GM18519 (cell line): ENCODE measurements around the gene OTUB1.
"Not testable (repeated sequence)": the region's sequence is repeated elsewhere in the genome, so short reads cannot be mapped to it uniquely, and the experiment has no call there.

Source experiments
- ATAC-seq: cut with Tn5 transposase; IDR thresholded peaks from one replicate; pipeline ENCODE4 v1.9.1; 2021; ENCODE audit warnings: mild to moderate bottlenecking, moderate library complexity; ENCODE audit not compliant: unreplicated experiment, low FRiP score

OTUB1 gene, protein sequence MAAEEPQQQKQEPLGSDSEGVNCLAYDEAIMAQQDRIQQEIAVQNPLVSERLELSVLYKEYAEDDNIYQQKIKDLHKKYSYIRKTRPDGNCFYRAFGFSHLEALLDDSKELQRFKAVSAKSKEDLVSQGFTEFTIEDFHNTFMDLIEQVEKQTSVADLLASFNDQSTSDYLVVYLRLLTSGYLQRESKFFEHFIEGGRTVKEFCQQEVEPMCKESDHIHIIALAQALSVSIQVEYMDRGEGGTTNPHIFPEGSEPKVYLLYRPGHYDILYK

DNA sequence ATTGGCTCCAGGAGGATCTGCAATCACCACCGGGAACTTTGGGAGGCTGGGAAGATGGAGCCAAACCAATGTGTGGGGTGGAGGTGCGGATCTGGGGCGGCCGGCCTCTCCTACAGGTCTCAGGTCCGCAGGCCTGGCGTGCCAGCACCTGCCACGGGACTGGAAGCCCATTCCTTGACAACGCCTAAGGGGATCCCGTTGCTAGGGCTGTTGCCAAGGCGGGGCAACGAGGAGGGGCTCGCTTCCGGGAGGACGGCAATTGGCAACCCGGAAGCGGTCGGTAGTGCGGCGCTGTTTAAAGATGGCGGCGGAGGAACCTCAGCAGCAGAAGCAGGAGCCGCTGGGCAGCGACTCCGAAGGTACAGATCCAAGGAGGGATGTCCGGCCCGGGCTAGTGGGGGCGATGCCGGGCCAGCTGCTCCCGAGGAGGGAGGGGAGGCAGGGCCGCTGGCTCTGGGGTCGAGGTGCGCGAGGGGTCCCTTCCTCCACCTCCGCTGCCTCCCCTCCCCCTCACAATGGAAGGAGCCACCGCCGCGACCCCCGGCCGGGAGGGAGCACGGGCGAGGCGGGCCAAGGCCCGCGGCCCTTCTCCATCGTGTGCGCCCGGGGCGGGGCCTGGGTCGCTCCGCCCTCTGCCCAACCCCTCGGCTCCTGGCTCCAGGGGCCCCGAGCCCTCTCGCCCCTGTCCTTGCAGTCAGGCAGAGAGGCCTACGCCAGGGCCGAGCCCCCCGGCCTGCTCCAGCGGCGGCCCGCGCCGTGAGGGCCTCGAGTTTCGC lies at the start of gene OTUB1:
Gene OTUB1, plus strand, starts transcription at position 283 of the 776 bp plus-strand sequence. Its CDS starts 19 bp downstream, at position 302.
- peak; percentile 75 for ATAC-seq

DNA sequence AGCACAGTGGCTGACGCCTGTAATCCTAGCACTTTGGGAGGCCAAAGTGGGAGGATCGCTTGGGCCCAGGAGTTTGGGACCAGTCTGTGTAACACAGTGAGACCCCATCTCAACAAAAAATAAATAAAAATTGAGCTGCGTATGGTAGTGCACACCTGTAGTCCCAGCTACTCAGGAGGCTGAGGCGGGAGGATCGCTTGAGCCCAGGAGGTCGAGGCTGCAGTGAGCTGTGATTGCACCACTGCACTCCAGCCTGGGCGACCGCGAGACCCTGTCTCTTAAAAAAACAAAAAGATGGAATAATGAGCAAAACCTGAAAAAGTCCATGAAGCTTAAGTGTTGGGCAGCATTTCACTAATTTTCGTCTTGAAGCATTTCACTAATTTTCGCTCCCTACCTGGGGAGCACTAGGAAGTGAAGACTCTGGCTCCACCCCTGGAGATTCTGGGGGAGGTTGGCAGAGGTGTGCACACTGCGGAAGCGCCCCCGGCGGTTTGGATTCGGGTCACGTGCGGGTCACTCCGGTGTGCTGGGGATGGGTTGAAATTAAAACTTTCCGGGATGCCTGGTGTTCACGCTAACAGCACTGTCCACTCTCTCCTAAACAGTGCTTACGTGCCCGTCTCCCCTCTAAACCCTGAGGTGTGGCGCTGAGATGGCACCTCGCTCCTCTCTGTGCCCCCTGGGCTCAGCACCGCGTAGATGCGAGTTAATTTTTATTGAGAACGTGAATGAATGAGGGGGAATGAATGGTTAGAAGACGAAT lies 48.3 kb upstream of the OTUB1 start:
- peak; percentile 19 for ATAC-seq

DNA sequence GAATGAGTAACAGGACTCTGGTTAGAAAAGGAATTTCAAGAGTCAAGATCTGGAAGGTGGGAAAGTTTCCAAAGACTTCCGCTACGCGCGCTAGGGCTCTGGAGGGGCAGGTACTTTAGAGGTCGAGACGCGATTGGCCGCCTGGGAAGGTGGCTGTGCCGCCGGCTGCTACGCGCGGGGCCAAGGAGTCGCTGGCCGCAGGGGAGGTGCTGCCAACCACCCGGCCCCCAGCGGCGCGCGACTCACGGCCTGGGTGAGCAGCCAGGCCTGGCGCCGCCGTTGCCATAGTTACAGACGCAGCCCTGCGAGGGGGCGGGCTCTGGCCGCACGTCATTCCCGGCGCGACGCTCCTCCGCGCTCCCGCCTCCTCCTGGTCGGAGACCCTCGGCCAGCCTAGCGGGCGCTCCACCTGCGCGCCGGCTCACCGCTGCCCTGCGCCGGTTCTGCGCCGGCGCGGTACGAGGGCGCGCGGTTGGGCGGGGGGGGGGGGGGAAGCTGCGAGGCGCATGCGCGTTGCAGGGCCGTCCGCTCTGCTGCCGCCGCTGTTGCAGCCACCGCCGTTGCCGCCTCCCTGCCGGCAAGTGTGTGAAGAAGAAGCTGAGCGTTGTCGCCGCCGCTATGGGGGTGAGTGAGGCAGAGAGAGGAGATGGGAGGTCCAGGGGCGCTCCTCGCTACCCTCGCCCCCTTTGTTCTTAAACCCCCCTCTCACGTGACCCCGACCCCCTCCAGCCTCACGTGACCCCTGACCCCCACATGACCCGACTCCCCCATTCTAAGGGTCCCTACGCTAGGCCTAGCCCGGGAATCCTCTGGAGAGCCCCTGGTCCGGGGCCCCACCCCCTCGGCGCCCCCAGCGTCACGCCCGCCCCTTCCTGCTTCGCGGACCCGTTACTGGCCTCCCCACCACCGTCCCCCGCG lies 47.5 kb upstream of the OTUB1 start, which contains the start of gene NAA40:
Gene NAA40, plus strand, starts transcription at position 524 of the 918 bp plus-strand sequence. Its CDS starts 95 bp downstream, at position 619.
- peak; percentile 81 for ATAC-seq

DNA sequence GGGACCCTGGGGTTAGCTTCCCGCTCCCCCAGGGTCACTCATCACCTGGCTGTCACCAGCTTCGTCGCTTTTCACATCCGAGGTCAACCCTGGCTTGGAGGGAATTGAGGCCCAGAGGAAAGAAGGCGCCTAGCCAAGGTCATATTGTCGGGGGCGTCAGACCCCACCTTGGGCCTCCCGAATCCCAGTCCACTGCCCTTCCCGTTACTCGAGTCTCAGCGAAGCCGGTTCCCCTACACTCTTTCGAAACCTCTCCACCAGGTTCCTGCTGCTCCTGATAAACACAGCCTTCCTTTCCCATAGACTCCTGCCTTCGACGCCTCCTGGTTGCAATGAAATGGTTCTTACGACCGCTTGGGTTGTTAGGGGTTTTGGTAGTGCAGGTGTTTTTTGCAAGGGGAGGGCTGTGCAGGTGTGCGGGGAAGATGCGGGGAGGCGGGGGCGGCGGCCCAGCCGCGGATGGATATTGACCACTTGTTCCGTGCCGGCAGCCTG lies 46.8 kb upstream of the OTUB1 start:
- no peak for ATAC-seq

DNA sequence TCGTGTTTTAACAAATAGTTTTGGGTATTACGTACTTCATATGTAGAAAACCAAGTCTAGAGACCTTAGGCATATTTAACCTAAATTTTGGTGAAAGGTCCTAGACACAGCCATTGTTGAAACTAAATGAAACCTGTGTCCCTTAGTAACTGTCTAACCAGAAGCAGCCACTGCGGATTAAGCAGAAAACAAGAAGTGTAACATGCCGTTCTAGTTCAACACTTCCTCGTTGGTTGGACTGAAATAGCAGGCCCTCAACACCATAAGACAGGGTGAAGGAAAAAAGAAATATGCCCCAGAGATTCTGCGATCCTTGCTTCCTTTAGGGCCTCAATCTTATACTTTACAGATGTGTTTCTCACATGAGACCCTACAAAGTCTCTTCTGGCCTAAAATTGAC lies 45.5 kb upstream of the OTUB1 start:
- no peak for ATAC-seq

DNA sequence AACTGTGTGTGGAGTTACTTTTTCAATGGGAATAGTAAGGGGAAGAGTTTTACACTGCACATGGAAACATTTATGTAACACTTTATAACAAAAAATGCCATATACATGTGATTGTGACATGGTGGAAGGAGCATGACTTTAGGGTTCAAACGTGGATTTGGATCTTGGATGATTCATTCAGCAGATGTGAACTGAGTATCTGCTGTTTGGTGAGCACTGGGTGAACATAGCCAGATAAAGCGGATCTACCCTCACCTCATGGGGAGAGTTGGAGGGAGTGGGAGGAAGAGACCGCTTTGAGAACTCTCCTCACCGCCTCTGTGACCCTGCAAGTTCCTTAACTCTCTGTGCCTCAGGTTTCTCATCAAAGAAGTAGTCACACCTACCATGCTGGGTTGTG lies 44.3 kb upstream of the OTUB1 start:
- ATAC-seq = no peak

DNA sequence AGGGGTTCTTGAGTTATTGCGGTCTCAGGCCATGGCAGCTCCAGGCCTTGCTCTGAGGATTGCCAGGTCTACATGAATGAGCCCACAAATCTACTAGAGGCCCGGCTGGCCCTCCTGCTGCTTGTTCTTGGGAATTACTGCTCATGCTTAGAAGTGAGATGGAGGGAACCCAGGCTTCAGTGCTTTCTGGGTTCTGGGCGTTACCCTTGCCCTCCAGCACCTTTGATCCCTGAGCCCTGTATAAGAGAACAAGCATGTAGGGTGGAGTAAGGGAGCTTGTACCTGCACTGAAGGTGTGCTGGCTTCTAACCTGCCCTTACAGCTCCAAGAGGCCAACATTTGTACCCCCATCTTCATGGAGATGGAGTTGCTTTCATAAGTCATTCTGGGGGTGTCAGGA lies 43.4 kb upstream of the OTUB1 start:
- no peak for ATAC-seq

DNA sequence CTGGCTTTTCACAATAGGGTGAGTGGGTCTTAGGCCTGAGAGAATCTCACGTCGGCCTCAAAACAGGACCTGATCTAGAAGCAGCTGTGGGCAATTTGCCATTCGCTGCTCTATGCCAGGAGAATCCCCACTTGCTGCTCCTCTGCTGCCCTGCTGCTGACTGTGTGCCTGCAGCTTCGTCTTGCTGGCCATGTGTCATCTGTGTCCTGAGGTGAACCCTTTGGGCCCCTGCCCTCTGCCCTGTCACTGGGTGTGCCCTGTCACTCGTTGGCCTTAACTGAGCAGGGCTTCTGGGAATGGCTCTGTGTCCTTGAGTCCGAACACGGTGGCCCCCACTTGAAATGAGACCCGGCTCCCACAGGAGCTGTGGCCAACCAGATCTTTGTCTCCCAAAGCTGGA lies 41.3 kb upstream of the OTUB1 start:
- no peak for ATAC-seq

DNA sequence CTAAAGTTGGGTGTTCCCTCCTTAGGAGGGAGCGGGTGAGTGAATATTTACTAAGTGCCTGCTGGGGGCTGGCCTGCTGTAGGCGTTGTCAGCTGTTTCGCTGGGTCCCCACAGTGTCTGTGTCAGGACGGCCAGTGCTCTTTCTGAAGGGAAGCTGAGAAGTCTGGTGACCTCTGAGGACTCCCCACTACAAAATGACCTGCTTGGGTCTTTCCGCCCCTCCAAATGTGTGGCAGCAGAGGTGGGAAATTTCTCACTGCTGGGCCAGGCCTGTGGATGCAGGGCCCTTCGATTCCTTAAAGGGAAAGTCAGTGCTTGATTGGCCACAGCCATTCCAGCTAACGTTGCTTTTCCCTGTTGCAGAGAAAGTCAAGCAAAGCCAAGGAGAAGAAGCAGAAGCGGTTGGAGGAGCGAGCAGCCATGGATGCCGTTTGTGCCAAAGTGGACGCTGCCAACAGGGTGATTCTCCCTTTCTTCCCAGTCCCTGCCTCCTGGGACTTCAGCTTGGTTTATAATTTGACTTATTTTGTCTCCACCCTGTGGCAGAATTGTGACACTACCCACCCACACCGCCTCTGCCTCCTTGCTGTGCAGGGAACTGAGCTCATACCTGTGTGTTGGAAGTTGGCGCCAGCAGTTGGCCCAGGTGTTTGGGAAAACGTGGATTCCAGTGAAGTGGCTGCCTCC lies 40.6 kb upstream of the OTUB1 start:
- no peak for ATAC-seq

DNA sequence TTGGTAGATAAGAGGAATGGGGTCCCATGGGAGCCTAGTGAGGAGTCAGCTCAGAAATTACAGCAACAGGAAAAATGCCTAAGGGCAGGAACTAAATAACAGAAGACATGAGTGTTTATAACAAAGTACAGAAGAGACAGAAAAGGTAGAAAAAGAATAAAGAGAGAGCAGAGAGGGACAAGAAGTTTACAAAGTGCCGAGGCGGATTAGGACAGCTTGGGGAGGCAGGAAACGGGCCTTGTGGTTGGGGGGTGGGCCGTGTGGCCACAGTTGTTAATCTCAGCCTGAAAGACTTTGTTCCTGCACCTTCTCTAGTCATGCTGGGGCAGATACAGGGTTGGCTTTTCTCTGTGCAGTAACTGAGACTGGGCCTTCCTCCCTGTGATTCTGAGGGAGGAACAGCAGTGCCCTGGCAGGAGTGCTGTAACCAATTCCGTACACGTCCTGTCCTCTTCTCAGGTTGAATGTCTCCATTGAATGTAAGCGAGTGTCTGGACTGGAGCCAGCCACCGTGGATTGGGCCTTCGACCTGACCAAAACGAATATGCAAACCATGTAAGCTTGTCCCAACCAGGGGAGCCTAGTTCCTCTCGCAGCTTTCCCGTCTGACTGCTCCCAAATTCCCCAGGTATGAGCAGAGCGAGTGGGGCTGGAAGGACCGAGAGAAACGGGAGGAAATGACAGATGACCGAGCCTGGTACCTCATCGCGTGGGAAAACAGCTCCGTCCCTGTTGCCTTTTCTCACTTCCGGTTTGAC lies 34.3 kb upstream of the OTUB1 start:
- no peak for ATAC-seq

DNA sequence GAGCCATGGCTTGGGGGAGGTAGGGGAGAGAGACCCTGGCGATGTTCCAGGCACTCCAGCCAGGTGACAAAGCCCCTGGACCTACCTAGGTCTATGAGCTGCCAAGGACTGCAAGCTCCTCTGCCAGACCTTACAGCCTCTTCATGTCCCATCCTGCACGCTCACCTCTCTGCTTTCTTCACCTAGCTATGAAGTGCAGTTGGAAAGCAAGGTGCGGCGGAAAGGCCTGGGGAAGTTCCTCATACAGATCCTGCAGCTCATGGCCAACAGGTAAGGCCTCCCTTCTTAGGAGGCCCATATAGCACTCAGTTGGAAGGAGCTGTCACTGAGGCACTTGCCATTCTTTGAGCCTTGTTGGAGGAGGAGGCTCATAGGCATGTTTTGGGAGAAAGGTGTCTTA lies 33.7 kb upstream of the OTUB1 start:
- ATAC-seq = no peak

DNA sequence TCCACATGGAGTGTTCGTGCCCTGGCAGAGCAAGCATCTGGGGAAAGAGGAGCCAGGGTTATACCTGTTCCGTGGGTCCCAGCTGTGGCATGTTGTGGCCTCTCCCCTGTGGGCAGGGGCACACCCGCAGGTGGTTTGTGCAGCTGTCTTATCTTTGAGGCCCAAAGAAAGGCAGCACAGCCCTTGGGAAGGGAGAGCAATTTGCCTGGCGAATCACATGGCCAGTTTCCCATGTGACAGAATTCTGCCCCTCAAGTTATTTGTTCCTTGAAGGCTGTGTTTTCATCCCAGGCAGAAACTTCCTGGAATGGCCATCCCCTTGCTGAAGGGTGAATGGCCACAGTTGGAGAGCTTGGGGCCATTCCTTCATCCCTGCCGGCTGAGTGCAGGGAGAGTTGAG lies 28.2 kb upstream of the OTUB1 start:
- no peak for ATAC-seq

DNA sequence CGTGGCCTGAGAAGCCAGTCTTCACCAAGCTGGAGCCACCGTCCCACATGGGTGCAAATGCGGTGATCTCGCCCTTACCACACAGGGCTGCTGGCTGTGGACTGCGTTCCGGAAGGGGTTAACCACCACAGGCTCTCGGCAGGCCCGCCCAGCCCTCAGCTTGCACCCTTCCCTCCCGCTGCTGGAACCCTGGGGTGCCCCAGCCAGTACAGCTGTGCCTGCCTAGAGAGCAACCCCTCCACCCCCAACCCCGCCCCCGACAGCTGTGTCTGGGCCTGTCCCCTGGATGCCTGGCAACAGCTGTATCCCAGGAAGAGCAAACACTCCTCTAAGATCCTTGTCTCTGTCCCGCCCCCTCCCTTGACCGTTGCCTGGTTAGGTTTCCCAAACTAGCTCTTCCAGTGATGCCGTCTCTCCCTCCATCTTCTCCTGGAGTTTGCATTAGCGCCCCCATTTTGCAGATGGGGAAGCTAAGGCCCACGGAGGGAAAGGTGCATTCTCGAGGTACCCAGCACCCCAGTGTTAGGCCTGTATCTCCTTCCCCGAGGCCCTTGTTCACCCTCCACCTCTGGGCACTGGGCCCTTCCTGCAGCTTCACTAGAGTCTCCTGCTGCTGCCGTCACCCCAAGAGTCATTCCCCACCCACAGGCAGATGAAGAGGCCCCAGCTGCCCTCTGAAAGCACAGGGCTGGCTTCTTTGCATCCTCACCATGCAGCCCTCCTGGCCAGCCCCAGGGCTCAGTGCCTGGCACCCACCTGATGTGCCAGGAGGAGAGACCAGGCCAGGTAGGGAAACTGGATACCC lies 24.4 kb upstream of the OTUB1 start:
- no peak for ATAC-seq

DNA sequence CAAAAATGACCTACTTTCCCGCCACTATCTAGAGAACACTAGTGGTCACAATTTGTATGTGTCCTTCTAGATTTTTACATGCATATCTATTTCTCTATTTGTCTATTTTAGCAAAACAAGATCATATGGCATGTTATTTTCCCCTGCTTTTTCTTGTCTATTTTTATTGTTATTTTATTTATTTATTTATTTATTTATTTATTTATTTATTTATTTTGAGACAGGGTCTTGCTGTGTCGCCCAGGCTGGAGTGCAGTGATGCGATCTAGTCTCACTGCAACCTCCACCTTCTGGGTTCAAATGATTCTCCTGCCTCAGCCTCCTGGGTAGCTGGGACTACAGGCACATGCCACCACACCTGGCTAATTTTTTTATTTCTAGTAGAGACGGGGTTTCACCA lies 22.3 kb upstream of the OTUB1 start:
- not testable (repeated sequence) for ATAC-seq

DNA sequence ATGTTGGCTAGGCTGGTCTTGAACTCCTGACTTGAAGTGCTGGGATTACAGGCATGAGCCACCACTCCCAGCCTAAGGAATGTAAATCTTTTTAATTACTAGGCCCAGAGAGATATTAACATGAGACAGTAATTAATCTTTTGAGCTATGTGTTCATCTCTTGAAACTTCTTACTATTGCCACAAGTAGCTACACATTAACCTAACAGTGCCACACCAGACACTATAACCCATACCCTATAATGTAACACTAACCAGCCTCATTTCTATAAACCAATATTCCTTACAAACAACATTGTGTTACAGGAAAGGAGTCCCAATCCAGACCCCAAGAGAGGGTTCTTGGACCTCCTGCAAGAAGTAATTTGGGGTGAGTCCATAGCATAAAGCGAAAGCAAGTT lies 19.8 kb upstream of the OTUB1 start:
- no peak for ATAC-seq

DNA sequence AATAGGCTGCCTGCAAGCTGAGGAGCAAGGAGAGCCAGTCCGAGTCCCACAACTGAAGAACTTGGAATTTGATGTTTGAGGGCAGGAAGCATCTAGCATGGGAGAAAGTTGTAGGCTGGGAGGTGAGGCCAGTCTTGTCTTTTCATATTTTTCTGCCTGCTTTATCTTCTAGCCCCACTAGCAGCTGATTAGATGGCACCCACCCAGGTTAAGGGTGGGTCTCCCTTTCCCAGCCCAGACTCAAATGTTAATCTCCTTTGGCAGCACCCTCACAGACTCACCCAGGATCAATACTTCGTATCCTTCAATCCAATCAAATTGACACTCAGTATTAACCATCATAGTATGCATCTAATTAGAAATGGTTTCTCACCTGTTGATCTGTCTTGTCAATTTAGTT lies 16.8 kb upstream of the OTUB1 start:
- no peak for ATAC-seq

DNA sequence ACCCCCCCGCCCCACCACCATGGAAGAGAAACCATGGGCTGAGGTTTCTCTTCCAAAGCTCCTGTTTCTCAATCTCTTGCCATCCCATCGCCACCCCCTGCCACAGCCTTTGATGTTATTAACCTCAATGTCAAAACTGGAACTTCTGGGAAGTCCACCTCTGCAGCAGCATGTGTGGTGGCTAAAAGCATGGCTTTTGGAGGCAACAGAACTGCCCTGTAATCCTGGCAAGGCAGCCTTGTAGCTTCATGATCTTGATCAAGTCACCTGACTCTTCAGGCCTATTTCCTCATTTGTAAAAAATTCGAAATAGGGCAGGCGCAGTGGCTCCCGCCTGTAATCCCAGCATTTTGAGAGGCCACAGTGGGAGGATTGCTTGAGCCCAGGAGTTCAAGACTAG lies 15.3 kb upstream of the OTUB1 start:
- no peak for ATAC-seq

DNA sequence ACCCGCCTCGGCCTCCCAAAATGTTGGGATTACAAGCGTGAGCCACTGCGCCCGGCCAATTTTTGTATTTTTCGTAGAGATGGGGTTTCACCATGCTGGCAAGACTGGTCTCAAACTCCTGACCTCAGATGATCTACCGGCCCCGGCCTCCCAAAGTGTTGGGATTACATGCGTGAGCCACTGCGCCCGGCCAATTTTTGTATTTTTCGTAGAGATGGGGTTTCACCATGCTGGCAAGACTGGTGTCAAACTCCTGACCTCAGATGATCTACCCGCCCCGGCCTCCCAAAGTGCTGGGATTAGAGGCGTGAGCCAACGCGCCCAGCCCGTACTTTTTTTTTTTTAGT lies 12.4 kb upstream of the OTUB1 start:
- ATAC-seq = not testable (repeated sequence)
